Subcutaneous adipose tissue (tissue), 1 donor: Measurements from ENCODE around the gene MSL3B.

ENCODE experiments used
- TF ChIP-seq, protein P1 (sequence below): fragments of 450-650 bp; IDR thresholded peaks from one replicate; pipeline ENCODE4 v1.5.1; 2016; ENCODE audit warnings: low read depth, mild to moderate bottlenecking, control low read depth, antibody characterized with exemption, moderate library complexity

The MSL3B gene

GRCh38 chr2:233823731-233824121, 44.5 kb downstream of the MSL3B start:
- TF ChIP-seq, protein P1, sequence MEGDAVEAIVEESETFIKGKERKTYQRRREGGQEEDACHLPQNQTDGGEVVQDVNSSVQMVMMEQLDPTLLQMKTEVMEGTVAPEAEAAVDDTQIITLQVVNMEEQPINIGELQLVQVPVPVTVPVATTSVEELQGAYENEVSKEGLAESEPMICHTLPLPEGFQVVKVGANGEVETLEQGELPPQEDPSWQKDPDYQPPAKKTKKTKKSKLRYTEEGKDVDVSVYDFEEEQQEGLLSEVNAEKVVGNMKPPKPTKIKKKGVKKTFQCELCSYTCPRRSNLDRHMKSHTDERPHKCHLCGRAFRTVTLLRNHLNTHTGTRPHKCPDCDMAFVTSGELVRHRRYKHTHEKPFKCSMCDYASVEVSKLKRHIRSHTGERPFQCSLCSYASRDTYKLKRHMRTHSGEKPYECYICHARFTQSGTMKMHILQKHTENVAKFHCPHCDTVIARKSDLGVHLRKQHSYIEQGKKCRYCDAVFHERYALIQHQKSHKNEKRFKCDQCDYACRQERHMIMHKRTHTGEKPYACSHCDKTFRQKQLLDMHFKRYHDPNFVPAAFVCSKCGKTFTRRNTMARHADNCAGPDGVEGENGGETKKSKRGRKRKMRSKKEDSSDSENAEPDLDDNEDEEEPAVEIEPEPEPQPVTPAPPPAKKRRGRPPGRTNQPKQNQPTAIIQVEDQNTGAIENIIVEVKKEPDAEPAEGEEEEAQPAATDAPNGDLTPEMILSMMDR = no peak

GRCh38 chr2:233822781-233823730, 45.1 kb downstream of the MSL3B start:
- TF ChIP-seq, protein P1 = no peak

GRCh38 chr2:233822101-233822771, 46.0 kb downstream of the MSL3B start:
- TF ChIP-seq, protein P1 = no peak

GRCh38 chr2:233821709-233822100, 46.5 kb downstream of the MSL3B start:
- TF ChIP-seq, protein P1 = no peak

GRCh38 chr2:233821196-233821595, 47.0 kb downstream of the MSL3B start:
- TF ChIP-seq, protein P1 = no peak

- TF ChIP-seq, protein P1 = no peak
Measured at GRCh38 chr2:233820774-233821105, 47.4 kb downstream of the MSL3B start.
